Measurements from ENCODE around the gene NTHL1. TPM values are rescaled to one million over a fixed set of nuclear protein-coding genes. Genes with fewer than 3 reads are reported as not detected.

The NTHL1 gene
- total and polyA plus RNA-seq, 9 of the 15 experiments (the other 6 are each of a cell fraction or from before 2014, with no cell fraction given): 1.1 to 58.8 (median 17.6) TPM

- TF ChIP-seq, protein P1, sequence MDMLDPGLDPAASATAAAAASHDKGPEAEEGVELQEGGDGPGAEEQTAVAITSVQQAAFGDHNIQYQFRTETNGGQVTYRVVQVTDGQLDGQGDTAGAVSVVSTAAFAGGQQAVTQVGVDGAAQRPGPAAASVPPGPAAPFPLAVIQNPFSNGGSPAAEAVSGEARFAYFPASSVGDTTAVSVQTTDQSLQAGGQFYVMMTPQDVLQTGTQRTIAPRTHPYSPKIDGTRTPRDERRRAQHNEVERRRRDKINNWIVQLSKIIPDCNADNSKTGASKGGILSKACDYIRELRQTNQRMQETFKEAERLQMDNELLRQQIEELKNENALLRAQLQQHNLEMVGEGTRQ (CRISPR knock-in tag; IDR thresholded peaks at IDR 0.05): no peak
- TF ChIP-seq, protein P2, sequence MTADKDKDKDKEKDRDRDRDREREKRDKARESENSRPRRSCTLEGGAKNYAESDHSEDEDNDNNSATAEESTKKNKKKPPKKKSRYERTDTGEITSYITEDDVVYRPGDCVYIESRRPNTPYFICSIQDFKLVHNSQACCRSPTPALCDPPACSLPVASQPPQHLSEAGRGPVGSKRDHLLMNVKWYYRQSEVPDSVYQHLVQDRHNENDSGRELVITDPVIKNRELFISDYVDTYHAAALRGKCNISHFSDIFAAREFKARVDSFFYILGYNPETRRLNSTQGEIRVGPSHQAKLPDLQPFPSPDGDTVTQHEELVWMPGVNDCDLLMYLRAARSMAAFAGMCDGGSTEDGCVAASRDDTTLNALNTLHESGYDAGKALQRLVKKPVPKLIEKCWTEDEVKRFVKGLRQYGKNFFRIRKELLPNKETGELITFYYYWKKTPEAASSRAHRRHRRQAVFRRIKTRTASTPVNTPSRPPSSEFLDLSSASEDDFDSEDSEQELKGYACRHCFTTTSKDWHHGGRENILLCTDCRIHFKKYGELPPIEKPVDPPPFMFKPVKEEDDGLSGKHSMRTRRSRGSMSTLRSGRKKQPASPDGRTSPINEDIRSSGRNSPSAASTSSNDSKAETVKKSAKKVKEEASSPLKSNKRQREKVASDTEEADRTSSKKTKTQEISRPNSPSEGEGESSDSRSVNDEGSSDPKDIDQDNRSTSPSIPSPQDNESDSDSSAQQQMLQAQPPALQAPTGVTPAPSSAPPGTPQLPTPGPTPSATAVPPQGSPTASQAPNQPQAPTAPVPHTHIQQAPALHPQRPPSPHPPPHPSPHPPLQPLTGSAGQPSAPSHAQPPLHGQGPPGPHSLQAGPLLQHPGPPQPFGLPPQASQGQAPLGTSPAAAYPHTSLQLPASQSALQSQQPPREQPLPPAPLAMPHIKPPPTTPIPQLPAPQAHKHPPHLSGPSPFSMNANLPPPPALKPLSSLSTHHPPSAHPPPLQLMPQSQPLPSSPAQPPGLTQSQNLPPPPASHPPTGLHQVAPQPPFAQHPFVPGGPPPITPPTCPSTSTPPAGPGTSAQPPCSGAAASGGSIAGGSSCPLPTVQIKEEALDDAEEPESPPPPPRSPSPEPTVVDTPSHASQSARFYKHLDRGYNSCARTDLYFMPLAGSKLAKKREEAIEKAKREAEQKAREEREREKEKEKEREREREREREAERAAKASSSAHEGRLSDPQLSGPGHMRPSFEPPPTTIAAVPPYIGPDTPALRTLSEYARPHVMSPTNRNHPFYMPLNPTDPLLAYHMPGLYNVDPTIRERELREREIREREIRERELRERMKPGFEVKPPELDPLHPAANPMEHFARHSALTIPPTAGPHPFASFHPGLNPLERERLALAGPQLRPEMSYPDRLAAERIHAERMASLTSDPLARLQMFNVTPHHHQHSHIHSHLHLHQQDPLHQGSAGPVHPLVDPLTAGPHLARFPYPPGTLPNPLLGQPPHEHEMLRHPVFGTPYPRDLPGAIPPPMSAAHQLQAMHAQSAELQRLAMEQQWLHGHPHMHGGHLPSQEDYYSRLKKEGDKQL (CRISPR knock-in tag; IDR thresholded peaks at IDR 0.05; ENCODE audit: borderline replicate concordance): no peak
- TF ChIP-seq FOXK1 (CRISPR knock-in tag; IDR thresholded peaks at IDR 0.05; ENCODE audit: borderline replicate concordance) (no peak; the same call in 1 of the 2 replicates), SUPT5H (IDR thresholded peaks at IDR 0.05) (no peak), NBN (IDR thresholded peaks at IDR 0.05; ENCODE audit: low read depth) (no peak), TFAP4 (CRISPR knock-in tag; IDR thresholded peaks at IDR 0.05; ENCODE audit: borderline replicate concordance) (0 out of 2 replicates have a peak, but pooled peaks have one; percentile 30), ZNF76 (CRISPR knock-in tag; IDR thresholded peaks at IDR 0.05; ENCODE audit: borderline replicate concordance) (0 out of 2 replicates have a peak, but pooled peaks have one; percentile 28), ZBTB17 (CRISPR knock-in tag; IDR thresholded peaks at IDR 0.05) (peak; percentile 64; the same call in 1 of the 2 replicates), CBFB (CRISPR knock-in tag; IDR thresholded peaks at IDR 0.05) (no peak), DMBX1 (CRISPR knock-in tag; IDR thresholded peaks at IDR 0.05; ENCODE audit: borderline replicate concordance) (peak; percentile 77; the same call in 1 of the 2 replicates), ZNF239 (CRISPR knock-in tag; IDR thresholded peaks at IDR 0.05) (no peak), GABPA (tag; conservative IDR thresholded peaks at IDR 0.05; ENCODE audit: low read depth) (no peak)
- TF ChIP-seq, protein P3, sequence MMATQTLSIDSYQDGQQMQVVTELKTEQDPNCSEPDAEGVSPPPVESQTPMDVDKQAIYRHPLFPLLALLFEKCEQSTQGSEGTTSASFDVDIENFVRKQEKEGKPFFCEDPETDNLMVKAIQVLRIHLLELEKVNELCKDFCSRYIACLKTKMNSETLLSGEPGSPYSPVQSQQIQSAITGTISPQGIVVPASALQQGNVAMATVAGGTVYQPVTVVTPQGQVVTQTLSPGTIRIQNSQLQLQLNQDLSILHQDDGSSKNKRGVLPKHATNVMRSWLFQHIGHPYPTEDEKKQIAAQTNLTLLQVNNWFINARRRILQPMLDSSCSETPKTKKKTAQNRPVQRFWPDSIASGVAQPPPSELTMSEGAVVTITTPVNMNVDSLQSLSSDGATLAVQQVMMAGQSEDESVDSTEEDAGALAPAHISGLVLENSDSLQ (IDR thresholded peaks at IDR 0.05): peak; percentile 89
- TF ChIP-seq, protein P4, sequence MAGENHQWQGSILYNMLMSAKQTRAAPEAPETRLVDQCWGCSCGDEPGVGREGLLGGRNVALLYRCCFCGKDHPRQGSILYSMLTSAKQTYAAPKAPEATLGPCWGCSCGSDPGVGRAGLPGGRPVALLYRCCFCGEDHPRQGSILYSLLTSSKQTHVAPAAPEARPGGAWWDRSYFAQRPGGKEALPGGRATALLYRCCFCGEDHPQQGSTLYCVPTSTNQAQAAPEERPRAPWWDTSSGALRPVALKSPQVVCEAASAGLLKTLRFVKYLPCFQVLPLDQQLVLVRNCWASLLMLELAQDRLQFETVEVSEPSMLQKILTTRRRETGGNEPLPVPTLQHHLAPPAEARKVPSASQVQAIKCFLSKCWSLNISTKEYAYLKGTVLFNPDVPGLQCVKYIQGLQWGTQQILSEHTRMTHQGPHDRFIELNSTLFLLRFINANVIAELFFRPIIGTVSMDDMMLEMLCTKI (IDR thresholded peaks at IDR 0.05; ENCODE audit: partially characterized antibody): no peak
- TF ChIP-seq, protein P5, sequence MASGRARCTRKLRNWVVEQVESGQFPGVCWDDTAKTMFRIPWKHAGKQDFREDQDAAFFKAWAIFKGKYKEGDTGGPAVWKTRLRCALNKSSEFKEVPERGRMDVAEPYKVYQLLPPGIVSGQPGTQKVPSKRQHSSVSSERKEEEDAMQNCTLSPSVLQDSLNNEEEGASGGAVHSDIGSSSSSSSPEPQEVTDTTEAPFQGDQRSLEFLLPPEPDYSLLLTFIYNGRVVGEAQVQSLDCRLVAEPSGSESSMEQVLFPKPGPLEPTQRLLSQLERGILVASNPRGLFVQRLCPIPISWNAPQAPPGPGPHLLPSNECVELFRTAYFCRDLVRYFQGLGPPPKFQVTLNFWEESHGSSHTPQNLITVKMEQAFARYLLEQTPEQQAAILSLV (tag; IDR thresholded peaks at IDR 0.05): 0 out of 2 replicates have a peak, but pooled peaks have one; percentile 50
- TF ChIP-seq, protein P6, sequence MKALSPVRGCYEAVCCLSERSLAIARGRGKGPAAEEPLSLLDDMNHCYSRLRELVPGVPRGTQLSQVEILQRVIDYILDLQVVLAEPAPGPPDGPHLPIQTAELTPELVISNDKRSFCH (CRISPR knock-in tag; IDR thresholded peaks at IDR 0.05): no peak
- TF ChIP-seq, protein P6 (tag; IDR thresholded peaks at IDR 0.05): peak; percentile 64; the same call in 1 of the 2 replicates
Observed at GRCh38 chr16:1993731-1994131, 53.9 kb downstream of the NTHL1 start (continued).

Data from K562 (cell line).